AG20443 (cell line): ENCODE results near the gene LMBRD2.
"Not testable (repeated sequence)": the region's sequence is repeated elsewhere in the genome, so short reads cannot be mapped to it uniquely, and the experiment has no call there.

ENCODE experiments used
- DNase-seq: peaks from one replicate; pipeline ENCODE4 v3.0.0; 2012; ENCODE audit warnings: low spot score, mixed read lengths

The LMBRD2 gene

GRCh38 chr5:36161361-36161760 is 9.7 kb upstream of the LMBRD2 start:
- DNase-seq = no peak

DNA sequence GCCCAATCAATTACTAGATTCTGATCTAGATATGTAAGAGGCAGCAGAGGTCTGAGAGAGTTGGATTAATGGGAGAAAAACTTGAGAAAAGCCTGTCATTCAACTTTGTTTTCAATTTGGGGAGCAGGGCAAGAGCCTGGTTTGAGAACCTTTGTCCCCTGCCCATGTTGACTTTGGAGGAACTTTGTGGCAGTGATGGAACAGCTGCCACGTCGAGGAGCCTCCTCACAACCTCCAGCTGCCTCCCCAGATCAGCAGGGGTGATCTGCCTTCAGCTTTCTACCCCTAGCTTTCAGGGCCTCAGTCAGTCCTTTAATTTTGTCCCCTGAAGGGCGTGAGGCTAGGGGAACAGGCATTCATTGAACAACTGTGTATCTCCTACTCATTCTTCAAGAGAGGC is 8.9 kb upstream of the LMBRD2 start:
- DNase-seq = no peak

GRCh38 chr5:36158144-36158543 is 6.5 kb upstream of the LMBRD2 start:
- DNase-seq = peak; percentile 11

DNA sequence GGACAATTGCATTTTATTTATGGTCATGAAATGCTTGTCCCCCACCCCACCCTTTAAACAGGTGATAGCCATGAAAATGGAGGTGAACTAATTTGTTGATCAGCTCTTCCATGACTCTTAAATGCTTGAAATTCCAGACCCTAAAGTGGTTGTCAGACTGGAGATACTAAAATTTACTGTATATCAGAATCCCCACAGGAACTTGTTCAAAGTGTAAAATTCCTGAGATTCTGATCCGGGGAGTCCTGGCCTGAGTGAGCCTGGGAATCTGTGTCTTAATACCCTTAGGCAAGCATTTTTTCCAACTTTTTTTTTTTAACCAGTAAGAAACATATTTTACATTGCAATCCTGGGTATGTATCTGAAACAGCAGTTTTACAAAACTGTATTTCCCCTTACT is 4.9 kb upstream of the LMBRD2 start:
- peak; percentile 70 for DNase-seq

- peak; percentile 17 for DNase-seq
These were observed 4.5 kb upstream of the LMBRD2 start for GRCh38 chr5:36156121-36156601.

- DNase-seq = no peak
These were observed 3.6 kb upstream of the LMBRD2 start for GRCh38 chr5:36155291-36155690.

DNA sequence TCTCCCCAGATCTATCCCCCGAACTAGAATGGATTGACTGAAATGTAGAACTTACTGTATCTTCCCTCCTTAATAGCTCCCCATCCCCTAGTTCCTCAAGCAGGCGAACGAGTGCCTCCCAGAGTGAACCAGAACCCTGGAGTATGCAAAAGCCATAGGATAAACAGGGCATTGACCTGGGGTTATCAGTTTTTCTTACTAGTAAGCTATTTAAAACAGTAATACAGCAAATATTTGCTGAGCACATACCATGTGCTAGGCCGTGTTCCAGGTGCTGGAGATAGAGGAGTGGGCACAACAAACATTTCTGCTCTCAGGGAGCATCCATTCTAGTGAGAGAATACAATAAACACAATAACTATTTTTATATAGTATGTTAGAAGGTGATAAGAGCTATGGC is 2.0 kb upstream of the LMBRD2 start:
- DNase-seq = no peak

GRCh38 chr5:36153298-36153677 is 1.6 kb upstream of the LMBRD2 start:
- no peak for DNase-seq

- peak; percentile 17 for DNase-seq
These were observed 924 bp upstream of the LMBRD2 start for GRCh38 chr5:36152324-36153297.

GRCh38 chr5:36150676-36151433 is 832 bp downstream of the LMBRD2 start:
- DNase-seq = peak; percentile 53

- DNase-seq = no peak
These were observed 4.0 kb downstream of the LMBRD2 start for GRCh38 chr5:36147681-36148080.

DNA sequence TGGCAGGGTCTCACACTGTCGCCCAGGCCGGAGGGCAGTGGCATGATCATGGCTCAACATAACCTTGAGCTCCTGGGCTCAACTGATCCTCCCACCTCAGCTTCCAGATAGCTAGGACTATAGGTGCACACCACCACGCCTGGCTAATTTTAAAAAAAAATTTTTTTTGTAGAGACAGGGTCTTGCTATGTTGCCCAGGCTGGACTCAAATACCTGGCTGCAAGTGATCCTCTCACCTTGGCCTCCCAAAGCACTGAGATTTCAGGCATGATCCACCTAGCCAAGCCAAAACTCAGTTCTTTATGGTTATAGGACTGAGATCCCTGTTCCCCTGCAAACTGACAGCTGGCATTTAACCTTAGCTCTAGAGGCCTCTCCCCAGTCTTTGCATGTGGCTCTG is 5.3 kb downstream of the LMBRD2 start:
- DNase-seq = no peak

- DNase-seq = no peak
These were observed 6.4 kb downstream of the LMBRD2 start for GRCh38 chr5:36145311-36145710.

GRCh38 chr5:36138900-36139683 is 12.6 kb downstream of the LMBRD2 start:
- no peak for DNase-seq

GRCh38 chr5:36136581-36136980 is 15.1 kb downstream of the LMBRD2 start:
- no peak for DNase-seq

- DNase-seq = no peak
These were observed 15.7 kb downstream of the LMBRD2 start for GRCh38 chr5:36135988-36136387.

DNA sequence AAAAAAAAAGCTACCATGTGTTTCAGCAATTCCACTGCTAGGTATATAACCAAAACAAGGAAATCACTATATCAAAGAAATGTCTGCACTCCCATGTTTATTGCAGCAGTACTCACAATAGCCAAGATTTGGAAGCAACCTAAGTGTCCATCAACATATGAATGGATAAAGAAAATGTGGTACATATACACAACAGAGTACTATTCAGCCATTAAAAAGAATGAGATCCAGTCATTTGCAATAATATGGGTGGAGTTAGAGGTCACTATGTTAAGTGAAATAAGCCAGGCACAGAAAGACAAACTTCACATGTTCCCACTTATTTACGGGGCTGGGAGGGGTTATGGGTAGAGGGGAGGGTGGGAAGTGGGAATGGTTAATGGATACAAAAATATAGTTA is 18.7 kb downstream of the LMBRD2 start:
- DNase-seq = not testable (repeated sequence)

- DNase-seq = not testable (repeated sequence)
These were observed 22.0 kb downstream of the LMBRD2 start for GRCh38 chr5:36129666-36130065.

- no peak for DNase-seq
These were observed 22.9 kb downstream of the LMBRD2 start for GRCh38 chr5:36128795-36129194.

GRCh38 chr5:36125868-36126267 is 25.8 kb downstream of the LMBRD2 start:
- DNase-seq = no peak

GRCh38 chr5:36111238-36111637 is 40.4 kb downstream of the LMBRD2 start:
- no peak for DNase-seq
